C1 segment of cervical spinal cord (tissue), 14 donors: ENCODE results near the gene STAC2.

Source experiments
- DNase-seq, 14 donors: peaks; one replicate each; lab custom pipeline; 2025; lab: John Stamatoyannopoulos, UW

STAC2 gene

DNA sequence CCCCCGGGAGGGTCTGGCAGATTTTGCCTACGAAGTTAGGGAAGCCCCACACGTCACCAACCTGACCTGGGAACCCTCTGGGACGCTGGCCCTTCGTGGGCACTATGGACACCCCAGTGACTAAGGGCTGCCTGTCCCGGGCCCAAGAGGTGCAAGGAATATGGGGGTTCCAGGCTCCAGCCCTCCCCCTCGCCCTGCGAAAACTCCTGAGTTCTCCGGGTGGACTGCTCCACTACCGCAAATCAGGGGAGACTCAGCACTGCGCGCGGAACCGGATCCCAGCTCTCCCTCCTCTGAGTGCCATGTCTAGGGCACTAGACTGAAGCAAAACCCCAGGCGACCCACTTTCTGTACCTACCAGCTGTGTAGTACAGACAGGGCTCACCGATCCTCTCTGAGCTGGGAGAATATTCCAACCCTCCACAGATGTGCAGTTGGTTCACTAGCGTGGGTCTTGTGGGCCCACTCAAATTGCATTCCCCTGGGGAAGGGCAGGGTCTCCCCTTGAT, 59.9 kb downstream of the STAC2 start, which contains the start of gene ARL5C:
TSS of gene ARL5C (minus strand) at position 321 of the 509 bp plus-strand sequence. CDS start 401 bp downstream, outside the sequence.
- no peak for DNase-seq

DNA sequence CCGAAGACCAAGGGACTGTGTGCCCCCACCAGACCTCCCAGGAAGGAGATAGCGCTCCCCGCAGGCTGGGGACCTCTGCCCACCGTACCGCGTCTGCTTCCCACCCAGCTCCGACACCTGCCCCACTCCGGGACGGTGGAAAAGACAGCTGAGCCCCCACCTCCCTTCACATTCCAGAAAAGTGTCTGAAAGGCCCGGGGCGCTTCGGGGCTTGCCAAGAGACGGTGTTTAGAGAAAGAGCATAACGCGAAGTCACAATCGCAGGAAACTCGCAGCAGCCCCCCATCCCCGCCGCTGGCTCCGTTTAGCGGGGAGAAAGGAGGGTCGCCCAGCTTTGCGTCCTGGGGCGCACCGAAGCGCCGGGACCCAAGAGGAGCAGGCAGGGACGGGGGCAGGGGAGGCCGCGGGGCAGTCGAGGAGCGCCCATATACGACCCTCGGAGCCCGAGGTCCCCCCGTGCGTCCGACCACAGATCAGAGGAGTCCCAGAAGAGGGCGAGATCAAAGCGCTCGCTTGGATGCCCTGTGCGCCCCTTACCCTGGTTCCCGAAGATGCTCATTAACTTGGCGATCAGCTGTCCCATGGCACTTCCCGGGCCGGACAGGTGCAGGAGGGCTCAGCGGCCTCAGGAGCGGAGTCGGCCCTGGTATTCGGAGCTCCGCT, 60.4 kb downstream of the STAC2 start:
- no peak for DNase-seq

GRCh38 chr17:39164675-39165143, 61.0 kb downstream of the STAC2 start:
- peak in 12 of 14 donors; percentile 26 to 76 (median 62) for DNase-seq

GRCh38 chr17:39161962-39162361, 63.8 kb downstream of the STAC2 start:
- DNase-seq: no peak
